GM23248 (cell line): ENCODE measurements around the gene RHOB. TPM values are rescaled to one million over a fixed set of nuclear protein-coding genes. Genes with fewer than 3 reads are reported as not detected.
A peak's percentile ranks its signal among the peaks of the same experiment; 100 is the strongest.
"Not testable (repeated sequence)": the region's sequence is repeated elsewhere in the genome, so short reads cannot be mapped to it uniquely, and the experiment has no call there.

Experiments used
- DNase-seq: peaks from one replicate; pipeline ENCODE4 v3.0.0-alpha.2; 2015
- H2AFZ ChIP-seq: fragments of 200-600 bp; sonication (generic); 2 replicates; pipeline ENCODE4 v1.6.1; 2016; ENCODE audit warnings: antibody characterized with exemption
- H3F3A ChIP-seq: fragments of 200-600 bp; sonication (generic); 2 replicates; pipeline ENCODE4 v1.6.1; 2016; ENCODE audit warnings: mild to moderate bottlenecking, antibody characterized with exemption, mixed run types; ENCODE audit not compliant: insufficient read depth
- H3K27ac ChIP-seq: fragments of 200-600 bp; sonication (generic); 2 replicates; pipeline ENCODE4 v1.5.1; 2016; ENCODE audit warnings: mild to moderate bottlenecking
- H3K27me3 ChIP-seq: fragments of 200-600 bp; sonication (generic); replicated peaks from 2 replicates; pipeline ENCODE4 v1.6.1; 2016; ENCODE audit warnings: mild to moderate bottlenecking; ENCODE audit not compliant: insufficient read depth
- H3K36me3 ChIP-seq: fragments of 200-600 bp; sonication (generic); 2 replicates; pipeline ENCODE4 v1.6.1; 2016; ENCODE audit warnings: low read depth, mild to moderate bottlenecking
- H3K4me1 ChIP-seq: fragments of 200-600 bp; sonication (generic); 2 replicates; pipeline ENCODE4 v1.6.1; 2016; ENCODE audit warnings: mild to moderate bottlenecking; ENCODE audit not compliant: insufficient read depth
- H3K4me2 ChIP-seq: fragments of 200-600 bp; sonication (generic); one replicate; pipeline ENCODE4 v1.6.1; 2016; ENCODE audit warnings: mild to moderate bottlenecking; ENCODE audit not compliant: unreplicated experiment
- H3K4me3 ChIP-seq: fragments of 200-600 bp; sonication (generic); 2 replicates; pipeline ENCODE4 v1.5.1; 2016; ENCODE audit warnings: mild to moderate bottlenecking
- H3K79me2 ChIP-seq: fragments of 200-600 bp; sonication (generic); 2 replicates; pipeline ENCODE4 v1.6.1; 2016; ENCODE audit warnings: mild to moderate bottlenecking; ENCODE audit not compliant: insufficient read depth
- H3K9ac ChIP-seq: fragments of 200-600 bp; sonication (generic); 2 replicates; pipeline ENCODE4 v1.6.1; 2016; ENCODE audit warnings: mild to moderate bottlenecking
- H3K9me2 ChIP-seq: fragments of 200-600 bp; sonication (generic); 2 replicates; pipeline ENCODE4 v1.6.1; 2016; ENCODE audit warnings: mixed run types, mild to moderate bottlenecking, moderate library complexity; ENCODE audit not compliant: insufficient read depth
- H3K9me3 ChIP-seq: fragments of 200-600 bp; sonication (generic); one replicate; pipeline ENCODE4 v1.6.1; 2017; ENCODE audit warnings: low read depth
- H4K20me1 ChIP-seq: fragments of 200-600 bp; sonication (generic); 2 replicates; pipeline ENCODE4 v1.6.0; 2016; ENCODE audit not compliant: insufficient read depth
- EZH2 ChIP-seq: fragments of 200-600 bp; sonication (generic); IDR thresholded peaks from 2 replicates; pipeline ENCODE4 v1.6.1; 2018; ENCODE audit warnings: antibody characterized with exemption, mild to moderate bottlenecking; ENCODE audit not compliant: insufficient read depth, poor library complexity, severe bottlenecking
- EZH2phosphoT487 ChIP-seq: fragments of 200-600 bp; sonication (generic); IDR thresholded peaks from 2 replicates; pipeline ENCODE4 v1.6.1; 2018; ENCODE audit warnings: antibody characterized with exemption, moderate library complexity, mild to moderate bottlenecking, low read depth; ENCODE audit not compliant: insufficient read depth
- WGBS, 2 experiments: methylation state at CpG; one replicate each; pipeline ENCODE4 v1.1.6; 2015 to 2017; ENCODE audit warnings: low lambda C conversion rate in 2 of 2, low coverage in 1 of 2; ENCODE audit errors: missing lambda C conversion rate in 2 of 2; 5-methylcytosine and 5-hydroxymethylcytosine counted together
- in situ Hi-C: fragments of 300-500 bp; cut with MboI; formaldehyde crosslinking; loops from 2 replicates; pipeline ENCODE4 v1.15.0; 2020
- polyA plus RNA-seq: library from polyadenylated mRNA; unstranded; fragments of >200 nt; fragmentation: Nextera tagmentation; extraction: Ambion mirVana; gene quantifications from 2 replicates; pipeline ENCODE4 v1.2.1, GENCODE V29; 2016
- total RNA-seq: library from RNA; depleted of rRNA; stranded (reverse); fragments of >200 nt; shearing (Covaris generic); gene quantifications from 2 replicates; pipeline ENCODE4 v1.2.3, GENCODE V29; 2014

The RHOB gene
- total and polyA plus RNA-seq, 2 experiments from 2014 or later, result 45.6 to 303 TPM

GRCh38 chr2:20415511-20415918, 31.4 kb upstream of the RHOB start:
- Histone ChIP-seq H3K9me3 (no peaks in the 10 kb centered on the region), H3K4me3 (no peak overlapping the region), H3K27ac (no peak overlapping the region), H3K79me2 (no peaks in the 10 kb centered on the region), H2AFZ (no peak overlapping the region), H3K9ac (no peak overlapping the region), H3K4me2 (no peak overlapping the region), H3K27me3 (no peaks in the 10 kb centered on the region), H4K20me1 (no peaks in the 10 kb centered on the region), H3K9me2 (no peaks in the 10 kb centered on the region), H3F3A (0 out of 2 replicates have a peak, but pooled peaks cover 3% of the 10 kb centered on the region), H3K36me3 (no peaks in the 10 kb centered on the region), H3K4me1 (no peaks in the 10 kb centered on the region)
- 18 to 35% methylated on average over 2 of the region's 2 CpGs for WGBS, 2 experiments
- in situ Hi-C loops, result no loop called here
- peak; percentile 49 for DNase-seq
- TF ChIP-seq EZH2 (no peak), EZH2phosphoT487 (no peak)

- Histone ChIP-seq H2AFZ (no peak overlapping the region), H3K9me2 (no peaks in the 10 kb centered on the region), H3K9ac (no peak overlapping the region), H3K4me3 (no peak overlapping the region), H3K4me1 (no peaks in the 10 kb centered on the region), H3K4me2 (no peak overlapping the region), H3F3A (0 out of 2 replicates have a peak, but pooled peaks cover 3% of the 10 kb centered on the region), H3K27ac (no peak overlapping the region), H3K27me3 (no peaks in the 10 kb centered on the region), H3K36me3 (no peaks in the 10 kb centered on the region), H3K79me2 (no peaks in the 10 kb centered on the region), H3K9me3 (no peaks in the 10 kb centered on the region), H4K20me1 (no peaks in the 10 kb centered on the region)
- in situ Hi-C loops, result no loop called here
- 86 to 95% methylated on average over 1 of the region's 1 CpG for WGBS, 2 experiments
- DNase-seq, result no peak
- no peak for TF ChIP-seq EZH2
- TF ChIP-seq EZH2phosphoT487, result no peak
These were observed 30.2 kb upstream of the RHOB start for GRCh38 chr2:20416723-20417122.

- in situ Hi-C loops, H3K27ac ChIP-seq, H3K27me3 ChIP-seq, H3K36me3 ChIP-seq, H4K20me1 ChIP-seq, H3K4me3 ChIP-seq, H3K9ac ChIP-seq, H3K4me1 ChIP-seq, H2AFZ ChIP-seq, H3K4me2 ChIP-seq, H3K9me2 ChIP-seq, H3K9me3 ChIP-seq, H3K79me2 ChIP-seq, H3F3A ChIP-seq, DNase-seq: not testable (repeated sequence)
- WGBS, 2 experiments, result 68 to 76% methylated on average over 5 of the region's 5 CpGs
These were observed 29.5 kb upstream of the RHOB start for GRCh38 chr2:20417230-20417821.

- Histone ChIP-seq H3K27me3 (no peaks in the 10 kb centered on the region), H3K9me2 (no peaks in the 10 kb centered on the region), H3K4me1 (peaks cover 9% of the 10 kb centered on the region), H4K20me1 (no peaks in the 10 kb centered on the region), H3K9me3 (no peaks in the 10 kb centered on the region), H3K36me3 (no peaks in the 10 kb centered on the region), H3K4me3 (no peak overlapping the region), H2AFZ (peak overlapping the region; percentile 64), H3K79me2 (no peaks in the 10 kb centered on the region), H3K9ac (no peak overlapping the region), H3F3A (peaks cover 11% of the 10 kb centered on the region; the same call in 1 of the 2 replicates), H3K4me2 (no peak overlapping the region), H3K27ac (no peak overlapping the region)
- TF ChIP-seq EZH2 (no peak), EZH2phosphoT487 (no peak)
- DNase-seq, result no peak
- WGBS, 2 experiments, result 47 to 53% methylated on average over 3 of the region's 3 CpGs
- in situ Hi-C loops, result no loop called here
These were observed 28.4 kb upstream of the RHOB start for GRCh38 chr2:20418519-20418918.
